ENCODE data around the gene MASTL.
A peak's percentile ranks its signal among the peaks of the same experiment; 100 is the strongest.
"Not testable (repeated sequence)": the region's sequence is repeated elsewhere in the genome, so short reads cannot be mapped to it uniquely, and the experiment has no call there.

The MASTL gene

GRCh38 chr10:27147701-27148100 is 7.5 kb upstream of the MASTL start:
- H3K4me3 ChIP-seq (ENCODE audit: low read depth, low read length), result no peak overlapping the region
- in situ Hi-C loops (cut with HindIII; ENCODE audit: low sequenced_read_pairs), result no loop called here
- TF ChIP-seq CTCF (IDR thresholded peaks at IDR 0.05; ENCODE audit: low read depth, low read length, missing control alignments), result no peak
- no peak for DNase-seq (ENCODE audit: low read depth)

DNA sequence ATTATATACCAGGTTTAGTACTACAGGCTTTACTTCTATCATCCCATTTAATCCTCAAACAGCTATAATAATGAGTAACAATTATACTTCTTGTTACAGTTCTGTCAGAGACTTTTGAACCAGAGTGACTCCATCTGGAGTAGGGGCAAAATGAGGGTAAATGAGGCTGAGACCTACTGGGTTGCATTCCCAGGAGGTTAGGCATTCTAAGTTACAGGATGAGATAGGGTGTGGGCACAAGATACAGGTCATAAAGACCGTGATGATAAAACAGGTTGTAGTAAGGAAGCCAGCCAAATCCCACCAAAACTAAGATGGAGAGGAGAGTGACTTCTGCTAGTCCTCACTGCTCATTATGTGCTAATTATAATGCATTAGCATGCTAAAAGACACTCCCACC is 4.9 kb upstream of the MASTL start:
- no peak for TF ChIP-seq CTCF (IDR thresholded peaks at IDR 0.05; ENCODE audit: low read depth, low read length, missing control alignments)
- no peak for DNase-seq (ENCODE audit: low read depth)
- in situ Hi-C loops (cut with HindIII; ENCODE audit: low sequenced_read_pairs), result no loop called here
- H3K4me3 ChIP-seq (ENCODE audit: low read depth, low read length), result no peak overlapping the region

DNA sequence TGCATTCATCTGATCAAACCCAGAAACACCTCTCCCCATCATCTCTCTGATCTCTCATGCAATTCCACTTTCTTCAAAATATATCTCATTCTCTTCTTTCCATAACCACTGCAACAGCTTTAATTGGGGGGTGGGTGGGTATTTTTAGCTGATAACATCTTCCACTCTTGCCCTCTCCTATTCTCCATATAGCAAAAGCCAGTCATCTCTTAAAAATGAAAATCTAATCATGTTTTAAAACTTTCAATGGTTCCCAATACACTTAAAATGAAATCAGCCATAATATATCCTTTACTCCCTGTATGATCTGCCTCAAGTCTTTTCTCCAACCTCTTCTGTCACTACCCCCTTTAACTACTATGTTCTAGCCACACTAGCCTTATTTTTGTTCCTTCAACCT is 2.5 kb upstream of the MASTL start:
- no peak for DNase-seq (ENCODE audit: low read depth)
- no peak for TF ChIP-seq CTCF (IDR thresholded peaks at IDR 0.05; ENCODE audit: low read depth, low read length, missing control alignments)
- H3K4me3 ChIP-seq (ENCODE audit: low read depth, low read length), result peak overlapping the region; percentile 98
- in situ Hi-C loops (cut with HindIII; ENCODE audit: low sequenced_read_pairs), result no loop called here

DNA sequence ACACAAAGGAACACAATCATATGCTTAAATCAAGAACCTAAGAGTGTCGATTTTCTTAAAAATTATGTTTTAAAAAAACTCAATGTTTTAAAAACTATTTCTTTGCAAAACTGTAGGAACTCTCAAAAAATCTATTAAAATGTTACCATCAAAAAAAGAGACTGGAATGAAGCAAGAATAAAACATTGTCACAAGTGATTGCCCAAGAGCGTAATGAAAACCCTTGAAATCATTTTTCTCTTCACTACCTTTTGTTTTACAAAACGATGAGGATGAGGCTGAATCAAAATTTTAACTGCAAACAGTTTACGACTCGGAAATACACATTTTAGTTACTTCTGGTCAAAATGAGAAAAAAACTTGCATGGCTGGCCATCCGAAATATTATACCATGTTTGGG is 1.8 kb upstream of the MASTL start:
- in situ Hi-C loops (cut with HindIII; ENCODE audit: low sequenced_read_pairs), result no loop called here
- H3K4me3 ChIP-seq (ENCODE audit: low read depth, low read length), result peak overlapping the region; percentile 98
- TF ChIP-seq CTCF (IDR thresholded peaks at IDR 0.05; ENCODE audit: low read depth, low read length, missing control alignments), result no peak
- no peak for DNase-seq (ENCODE audit: low read depth)

DNA sequence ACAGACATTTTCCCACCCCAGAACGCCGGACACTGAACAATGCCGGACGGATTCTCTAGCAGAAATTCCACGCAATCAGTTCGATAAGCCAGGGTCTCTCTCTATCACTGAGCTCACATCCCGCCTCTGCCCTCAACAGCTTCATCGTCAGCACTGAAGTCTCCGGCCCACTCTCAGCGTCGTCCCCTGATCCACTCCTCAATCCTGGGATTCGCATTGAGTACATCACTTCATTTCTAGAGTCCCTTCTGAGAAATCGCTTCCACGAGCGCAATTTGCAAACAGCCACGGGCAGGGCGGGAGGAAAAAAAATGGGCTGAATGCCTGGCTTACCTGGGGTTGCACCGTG is 1.3 kb upstream of the MASTL start:
- in situ Hi-C loops (cut with HindIII; ENCODE audit: low sequenced_read_pairs), result no loop called here
- DNase-seq (ENCODE audit: low read depth), result no peak
- TF ChIP-seq CTCF (IDR thresholded peaks at IDR 0.05; ENCODE audit: low read depth, low read length, missing control alignments), result no peak
- H3K4me3 ChIP-seq (ENCODE audit: low read depth, low read length), result peak overlapping the region; percentile 98

GRCh38 chr10:27156566-27156965 is 1.4 kb downstream of the MASTL start:
- H3K4me3 ChIP-seq (ENCODE audit: low read depth, low read length), result peak overlapping the region; percentile 98
- DNase-seq (ENCODE audit: low read depth); in situ Hi-C loops (cut with HindIII; ENCODE audit: low sequenced_read_pairs): not testable (repeated sequence)

GRCh38 chr10:27157150-27157549 is 2.0 kb downstream of the MASTL start:
- in situ Hi-C loops (cut with HindIII; ENCODE audit: low sequenced_read_pairs), result no loop called here
- no peak overlapping the region for H3K4me3 ChIP-seq (ENCODE audit: low read depth, low read length)
- no peak for DNase-seq (ENCODE audit: low read depth)
- no peak for TF ChIP-seq CTCF (IDR thresholded peaks at IDR 0.05; ENCODE audit: low read depth, low read length, missing control alignments)
